Measurements from ENCODE around the gene CTAGE9.

The CTAGE9 gene

GRCh38 chr6:131660195-131660594 is 50.6 kb downstream of the CTAGE9 start:
- no peak for DNase-seq
